ENCODE data around the gene MBD2.

Gene MBD2

DNA sequence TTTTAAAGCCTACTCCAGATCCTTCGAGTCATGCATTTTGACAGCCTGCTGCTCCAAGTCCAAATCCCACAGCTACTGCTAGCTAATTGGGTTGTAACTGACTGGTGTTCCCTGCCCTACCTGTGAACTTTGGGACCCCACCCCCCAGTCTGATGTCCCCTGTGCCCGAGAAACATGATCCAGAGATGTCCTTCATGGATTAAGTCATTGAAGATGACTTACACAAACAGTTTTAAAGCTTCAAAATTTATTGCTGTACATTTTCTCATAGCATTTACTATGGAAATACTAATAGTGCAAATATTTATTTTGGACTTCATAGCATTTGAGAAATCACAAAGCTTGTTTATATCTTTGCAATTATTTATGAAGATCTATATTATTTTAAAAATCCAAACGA is 73.1 kb downstream of the MBD2 start:
- Histone ChIP-seq H3K36me3 (no peaks in the 10 kb centered on the region), H3K27ac (no peak overlapping the region)

DNA sequence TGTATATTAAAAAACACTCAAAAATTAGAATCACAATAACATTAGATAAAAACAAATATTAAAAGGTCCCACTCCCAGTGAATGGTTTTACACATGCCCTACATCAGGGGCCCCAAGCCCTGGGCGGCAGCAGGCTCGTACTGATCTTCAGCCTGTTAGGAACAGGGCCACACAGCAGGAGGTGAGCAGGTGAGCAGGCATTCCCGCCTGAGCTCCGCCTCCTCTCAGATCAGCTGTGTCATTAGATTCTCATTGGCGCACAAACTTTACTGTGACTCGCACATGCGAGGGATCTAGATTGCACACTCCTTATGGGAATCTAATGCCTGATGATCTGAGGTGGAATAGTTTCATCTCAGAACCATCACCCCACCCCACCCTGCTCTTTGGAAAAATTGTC is 74.2 kb downstream of the MBD2 start:
- no peak overlapping the region for H3K27ac ChIP-seq
- TF ChIP-seq, protein P1, sequence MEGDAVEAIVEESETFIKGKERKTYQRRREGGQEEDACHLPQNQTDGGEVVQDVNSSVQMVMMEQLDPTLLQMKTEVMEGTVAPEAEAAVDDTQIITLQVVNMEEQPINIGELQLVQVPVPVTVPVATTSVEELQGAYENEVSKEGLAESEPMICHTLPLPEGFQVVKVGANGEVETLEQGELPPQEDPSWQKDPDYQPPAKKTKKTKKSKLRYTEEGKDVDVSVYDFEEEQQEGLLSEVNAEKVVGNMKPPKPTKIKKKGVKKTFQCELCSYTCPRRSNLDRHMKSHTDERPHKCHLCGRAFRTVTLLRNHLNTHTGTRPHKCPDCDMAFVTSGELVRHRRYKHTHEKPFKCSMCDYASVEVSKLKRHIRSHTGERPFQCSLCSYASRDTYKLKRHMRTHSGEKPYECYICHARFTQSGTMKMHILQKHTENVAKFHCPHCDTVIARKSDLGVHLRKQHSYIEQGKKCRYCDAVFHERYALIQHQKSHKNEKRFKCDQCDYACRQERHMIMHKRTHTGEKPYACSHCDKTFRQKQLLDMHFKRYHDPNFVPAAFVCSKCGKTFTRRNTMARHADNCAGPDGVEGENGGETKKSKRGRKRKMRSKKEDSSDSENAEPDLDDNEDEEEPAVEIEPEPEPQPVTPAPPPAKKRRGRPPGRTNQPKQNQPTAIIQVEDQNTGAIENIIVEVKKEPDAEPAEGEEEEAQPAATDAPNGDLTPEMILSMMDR (IDR thresholded peaks at IDR 0.05; ENCODE audit: low read depth, low read length), result no peak
- no peaks in the 10 kb centered on the region for H3K36me3 ChIP-seq

More for the DNA sequence above, 73.1 kb downstream of the MBD2 start:
- TF ChIP-seq, protein P1 (IDR thresholded peaks at IDR 0.05; ENCODE audit: low read depth, low read length), result no peak
- H3K27me3 ChIP-seq (ENCODE audit: insufficient read depth, low read depth, severe bottlenecking), result peaks cover 33% of the 10 kb centered on the region
- H3K9me3 ChIP-seq (ENCODE audit: severe bottlenecking), result no peaks in the 10 kb centered on the region
- DNase-seq, result no peak
- H3K4me3 ChIP-seq (ENCODE audit: low read depth, low read length), result no peak overlapping the region

DNA sequence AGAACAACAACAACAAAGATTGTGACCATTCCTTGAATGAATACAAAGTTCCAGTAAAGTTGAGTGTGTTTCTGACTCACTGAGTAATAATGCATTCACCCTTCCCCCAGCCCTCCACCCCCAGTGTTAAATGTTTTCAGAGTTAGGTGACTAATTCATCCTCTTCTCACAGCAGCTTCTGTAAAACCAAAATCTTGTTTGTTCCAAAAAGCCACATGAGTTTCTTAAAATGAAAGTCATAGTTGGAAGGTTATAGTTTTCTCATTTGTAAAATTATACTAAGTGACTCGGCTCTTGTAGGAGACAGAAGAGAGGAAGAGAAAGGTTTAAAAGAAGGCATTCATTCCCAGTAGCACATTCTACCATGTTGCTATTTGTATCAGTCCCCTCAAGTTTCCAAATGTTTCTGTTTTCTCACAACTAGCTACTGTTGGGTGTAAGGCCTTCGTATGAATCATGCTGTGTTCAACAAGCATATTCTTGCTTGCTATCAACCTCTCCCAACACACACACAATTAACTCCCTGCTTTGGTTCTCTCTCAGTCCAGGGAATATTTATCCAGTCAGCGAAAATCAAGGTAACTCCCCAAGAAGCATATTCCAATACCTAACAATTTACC is 75.3 kb downstream of the MBD2 start:
- Histone ChIP-seq H3K4me3 (ENCODE audit: low read depth, low read length) (no peak overlapping the region), H3K36me3 (no peaks in the 10 kb centered on the region), H3K9me3 (ENCODE audit: severe bottlenecking) (no peaks in the 10 kb centered on the region), H3K27me3 (ENCODE audit: insufficient read depth, low read depth, severe bottlenecking) (peaks cover 53% of the 10 kb centered on the region), H3K27ac (no peak overlapping the region)
- TF ChIP-seq, protein P1 (IDR thresholded peaks at IDR 0.05; ENCODE audit: low read depth, low read length), result no peak
- DNase-seq, result no peak

More for the DNA sequence above, 74.2 kb downstream of the MBD2 start:
- H3K27me3 ChIP-seq (ENCODE audit: insufficient read depth, low read depth, severe bottlenecking), result peaks cover 42% of the 10 kb centered on the region
- no peak overlapping the region for H3K4me3 ChIP-seq (ENCODE audit: low read depth, low read length)
- no peak for DNase-seq
- no peaks in the 10 kb centered on the region for H3K9me3 ChIP-seq (ENCODE audit: severe bottlenecking)

DNA sequence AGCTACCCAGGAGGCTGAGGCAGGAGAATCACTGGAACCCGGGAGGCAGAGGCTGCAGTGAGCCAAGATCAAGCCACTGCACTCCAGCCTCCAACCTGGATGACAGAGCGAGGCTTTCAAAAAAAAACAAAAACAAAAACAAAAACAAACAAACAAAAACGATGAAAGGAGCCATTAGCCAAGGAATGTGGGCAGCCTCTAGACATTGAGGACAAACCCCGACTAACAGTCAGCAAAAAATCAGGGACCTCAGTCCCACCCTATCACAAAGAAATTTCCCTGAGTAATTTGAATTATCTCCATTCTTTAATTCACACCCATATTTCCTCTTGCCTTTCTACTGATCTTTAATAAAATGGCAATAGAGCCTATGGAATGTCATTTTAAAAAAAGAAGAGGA is 75.8 kb downstream of the MBD2 start:
- TF ChIP-seq, protein P1 (IDR thresholded peaks at IDR 0.05; ENCODE audit: low read depth, low read length), result no peak
- Histone ChIP-seq H3K27ac (no peak overlapping the region), H3K4me3 (ENCODE audit: low read depth, low read length) (no peak overlapping the region), H3K9me3 (ENCODE audit: severe bottlenecking) (peaks cover under 1% of the 10 kb centered on the region), H3K27me3 (ENCODE audit: insufficient read depth, low read depth, severe bottlenecking) (peaks cover 56% of the 10 kb centered on the region), H3K36me3 (no peaks in the 10 kb centered on the region)
- DNase-seq, result no peak

DNA sequence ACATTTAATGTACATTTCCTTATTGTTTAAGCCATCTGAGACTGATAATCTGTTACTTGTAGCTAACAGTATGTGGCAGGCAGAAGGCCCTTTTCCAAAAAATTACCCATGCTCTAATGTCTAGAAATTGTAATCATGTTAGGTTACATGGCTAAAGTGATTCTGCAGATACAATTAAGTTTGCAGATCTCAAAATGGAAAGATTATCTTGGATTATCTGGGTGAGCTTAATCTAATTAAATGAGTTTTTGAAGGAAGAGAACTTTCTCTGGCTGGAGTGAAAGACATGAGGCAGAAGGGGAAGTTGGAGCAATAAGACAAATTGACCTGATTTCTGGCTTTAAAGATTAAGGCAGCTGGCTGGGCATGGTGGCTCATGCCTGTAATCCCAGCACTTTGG is 76.3 kb downstream of the MBD2 start:
- H3K27ac ChIP-seq, result no peak overlapping the region
- peak; percentile 81 for DNase-seq

More for the DNA sequence above, 76.3 kb downstream of the MBD2 start:
- Histone ChIP-seq H3K36me3 (no peaks in the 10 kb centered on the region), H3K27me3 (ENCODE audit: insufficient read depth, low read depth, severe bottlenecking) (peaks cover 60% of the 10 kb centered on the region), H3K9me3 (ENCODE audit: severe bottlenecking) (peaks cover 5% of the 10 kb centered on the region), H3K4me3 (ENCODE audit: low read depth, low read length) (no peak overlapping the region)
- TF ChIP-seq, protein P1 (IDR thresholded peaks at IDR 0.05; ENCODE audit: low read depth, low read length), result no peak
